Testis (tissue), 3 donors: Measurements from ENCODE around the gene OGFR. TPM values are rescaled to one million over a fixed set of nuclear protein-coding genes. Genes with fewer than 3 reads are reported as not detected.

ENCODE experiments used
- DNase-seq: peaks from one replicate; pipeline ENCODE4 v3.0.0-alpha.2; 2019
- H3K27ac ChIP-seq, 2 donors: fragments of 200-600 bp; sonication (generic); one replicate each; pipeline ENCODE4 v1.5.1; 2019
- H3K27me3 ChIP-seq: fragments of 200-600 bp; sonication (generic); one replicate; pipeline ENCODE4 v1.5.1; 2019
- H3K36me3 ChIP-seq: fragments of 200-600 bp; sonication (generic); one replicate; pipeline ENCODE4 v1.5.1; 2017; ENCODE audit warnings: low read depth; ENCODE audit errors: missing control alignments
- H3K4me1 ChIP-seq: fragments of 200-600 bp; sonication (generic); one replicate; pipeline ENCODE4 v1.5.1; 2019
- H3K4me3 ChIP-seq, 2 donors: fragments of 200-600 bp; sonication (generic); one replicate each; pipeline ENCODE4 v1.5.1; 2017 to 2019
- H3K9me3 ChIP-seq: fragments of 200-600 bp; sonication (generic); one replicate; pipeline ENCODE4 v1.5.1; 2017
- CTCF ChIP-seq, 3 experiments: fragments of 450-650 bp in 2 of 3; fragments of 200-600 bp in 1 of 3; sonication (generic) in 1 of 3; IDR thresholded peaks; one replicate each; pipeline ENCODE4 v1.5.1; 2016 to 2019; ENCODE audit warnings: antibody characterized with exemption in 3 of 3, mild to moderate bottlenecking in 2 of 3, moderate library complexity in 1 of 3
- POLR2A ChIP-seq: fragments of 450-650 bp; IDR thresholded peaks from one replicate; pipeline ENCODE4 v1.6.1; 2017; ENCODE audit warnings: antibody characterized with exemption, mild to moderate bottlenecking, moderate library complexity
- whole genome bisulfite sequencing, 2 donors: methylation state at CpG; one replicate each; pipeline ENCODE4 v1.1.5; 2018; 5-methylcytosine and 5-hydroxymethylcytosine counted together
- intact Hi-C: fragments of 100-400 bp; cut with DNase I; formaldehyde crosslinking; loops from one replicate; pipeline ENCODE4 v1.15.1; 2023; ENCODE audit warnings: low total_unique reads
- polyA plus RNA-seq: library from polyadenylated mRNA; stranded (reverse); fragments of 350-450 nt; fragmentation: Illumina TruSeq; extraction: RNeasy Lipid Tissue Mini Kit (QIAGEN cat#74804); gene quantifications from one replicate; pipeline ENCODE4 v1.2.3, GENCODE V29; 2014; ENCODE audit warnings: low read depth, low replicate concordance; ENCODE audit not compliant: insufficient read depth
- total RNA-seq, 2 donors: library from RNA; depleted of rRNA; stranded (reverse); fragments of >200 nt; gene quantifications; one replicate each; pipeline ENCODE4 v1.2.3, GENCODE V29; 2016

Gene OGFR
- total and polyA plus RNA-seq, 3 donors from 2014 or later, result 23.7 to 57.0 (median 46.6) TPM

GRCh38 chr20:62762801-62763368 lies 41.8 kb upstream of the OGFR start:
- Histone ChIP-seq H3K27ac (no peak overlapping the region), H3K27me3 (no peaks in the 10 kb centered on the region), H3K36me3 (no peaks in the 10 kb centered on the region), H3K4me1 (peaks cover 6% of the 10 kb centered on the region), H3K9me3 (no peaks in the 10 kb centered on the region), H3K4me3 (no peak overlapping the region)
- intact Hi-C loops, result no loop called here
- 90 to 91% methylated on average over 7 to 16 of the region's 16 CpGs for WGBS, 2 donors
- DNase-seq, result no peak
- TF ChIP-seq CTCF (IDR thresholded peaks at IDR 0.05) (no peak), POLR2A (no peak)

- peaks cover 6% of the 10 kb centered on the region for H3K4me1 ChIP-seq
- DNase-seq, result no peak
- no peak overlapping the region for H3K27ac ChIP-seq
- no peaks in the 10 kb centered on the region for H3K36me3 ChIP-seq
- 95 to 98% methylated on average over 4 of the region's 4 CpGs for WGBS, 2 donors
- H3K4me3 ChIP-seq, result no peak overlapping the region
- no peaks in the 10 kb centered on the region for H3K9me3 ChIP-seq
- intact Hi-C loops, result no loop called here
- no peak for TF ChIP-seq CTCF (IDR thresholded peaks at IDR 0.05)
- TF ChIP-seq POLR2A, result no peak
- H3K27me3 ChIP-seq, result no peaks in the 10 kb centered on the region
These were observed 41.2 kb upstream of the OGFR start for GRCh38 chr20:62763404-62763803.

- Histone ChIP-seq H3K4me1 (peaks cover 10% of the 10 kb centered on the region), H3K27ac (no peak overlapping the region), H3K36me3 (no peaks in the 10 kb centered on the region), H3K4me3 (no peak overlapping the region), H3K9me3 (no peaks in the 10 kb centered on the region), H3K27me3 (no peaks in the 10 kb centered on the region)
- WGBS, 2 donors, result 84 to 96% methylated on average over 10 to 26 of the region's 26 CpGs
- no peak for DNase-seq
- TF ChIP-seq CTCF (IDR thresholded peaks at IDR 0.05) (no peak), POLR2A (no peak)
- intact Hi-C loops, result no loop called here
These were observed 40.3 kb upstream of the OGFR start for GRCh38 chr20:62764156-62764935.

- no peaks in the 10 kb centered on the region for H3K27me3 ChIP-seq
- intact Hi-C loops, result no loop called here
- no peaks in the 10 kb centered on the region for H3K36me3 ChIP-seq
- no peak overlapping the region for H3K27ac ChIP-seq
- TF ChIP-seq POLR2A, result no peak
- DNase-seq, result no peak
- H3K4me3 ChIP-seq, result no peak overlapping the region
- 92 to 94% methylated on average over 4 to 6 of the region's 6 CpGs for WGBS, 2 donors
- no peaks in the 10 kb centered on the region for H3K9me3 ChIP-seq
- peaks cover 10% of the 10 kb centered on the region for H3K4me1 ChIP-seq
These were observed 39.6 kb upstream of the OGFR start for GRCh38 chr20:62765021-62765420.

GRCh38 chr20:62765432-62766070 lies 39.1 kb upstream of the OGFR start:
- H3K4me1 ChIP-seq, result peaks cover 10% of the 10 kb centered on the region
- H3K27me3 ChIP-seq, result no peaks in the 10 kb centered on the region
- TF ChIP-seq POLR2A, result no peak
- no peak for TF ChIP-seq CTCF (IDR thresholded peaks at IDR 0.05)
- intact Hi-C loops, result no loop called here
- no peak overlapping the region for H3K27ac ChIP-seq
- WGBS, 2 donors, result 86 to 100% methylated on average over 1 to 15 of the region's 15 CpGs
- no peak for DNase-seq
- H3K4me3 ChIP-seq, result no peak overlapping the region
- no peaks in the 10 kb centered on the region for H3K36me3 ChIP-seq
- no peaks in the 10 kb centered on the region for H3K9me3 ChIP-seq
